HG03066 (cell line): ENCODE results near the gene DAZAP1.
"Not testable (repeated sequence)": the region's sequence is repeated elsewhere in the genome, so short reads cannot be mapped to it uniquely, and the experiment has no call there.

ENCODE experiments used
- ATAC-seq: cut with Tn5 transposase; IDR thresholded peaks from one replicate; pipeline ENCODE4 v1.9.1; 2021; ENCODE audit warnings: low read depth; ENCODE audit not compliant: unreplicated experiment

Gene DAZAP1

DNA sequence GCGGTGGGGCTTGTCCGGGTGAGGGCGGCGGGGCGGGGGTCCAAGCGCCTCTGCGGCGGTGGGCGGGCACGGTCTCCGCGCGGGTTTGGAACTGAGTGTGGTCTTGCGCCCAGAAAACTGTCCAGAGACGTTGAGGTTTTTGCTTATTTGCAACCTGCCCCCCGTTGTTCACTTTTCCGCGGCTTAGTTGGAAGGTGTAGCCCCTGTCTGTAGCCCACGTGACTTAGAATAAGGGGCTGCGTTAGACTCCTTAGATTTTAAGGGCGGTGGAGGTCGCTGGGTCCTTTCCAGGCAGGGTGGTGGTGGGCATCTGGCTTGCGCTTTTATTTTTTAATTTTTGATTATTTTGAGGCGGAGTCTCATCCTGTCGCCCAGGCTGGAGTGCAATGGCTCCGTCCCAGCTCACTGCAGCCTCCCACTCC is 31.6 kb downstream of the DAZAP1 start:
- ATAC-seq = no peak

GRCh38 chr19:1439525-1440417 is 32.4 kb downstream of the DAZAP1 start:
- ATAC-seq = not testable (repeated sequence)

- ATAC-seq = no peak
These were observed 33.0 kb downstream of the DAZAP1 start for GRCh38 chr19:1440418-1440801.

DNA sequence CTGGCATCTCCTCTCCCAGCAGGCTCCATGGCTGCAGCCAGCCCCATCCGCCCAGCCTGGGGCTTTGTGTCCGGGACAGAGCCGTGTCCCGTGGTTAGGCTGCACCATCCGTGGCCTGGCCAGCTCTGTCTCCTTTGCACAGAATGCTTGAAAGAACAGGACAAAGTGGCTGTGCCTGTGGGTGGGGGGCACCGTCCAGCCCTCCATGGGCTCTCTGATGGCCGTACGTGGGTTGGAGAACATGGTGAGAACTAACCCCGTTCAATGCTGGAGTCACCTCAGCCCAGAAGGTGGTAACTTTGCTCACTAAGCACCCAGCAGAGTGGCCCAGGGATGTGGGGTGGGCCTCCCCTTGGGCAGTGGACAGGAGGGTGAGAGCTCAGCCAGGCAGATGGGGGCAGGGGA is 33.6 kb downstream of the DAZAP1 start:
- ATAC-seq = no peak

- ATAC-seq = no peak
These were observed 34.5 kb downstream of the DAZAP1 start for GRCh38 chr19:1441677-1442438.

- ATAC-seq = peak; percentile 79
These were observed 38.0 kb downstream of the DAZAP1 start for GRCh38 chr19:1445185-1445931.

DNA sequence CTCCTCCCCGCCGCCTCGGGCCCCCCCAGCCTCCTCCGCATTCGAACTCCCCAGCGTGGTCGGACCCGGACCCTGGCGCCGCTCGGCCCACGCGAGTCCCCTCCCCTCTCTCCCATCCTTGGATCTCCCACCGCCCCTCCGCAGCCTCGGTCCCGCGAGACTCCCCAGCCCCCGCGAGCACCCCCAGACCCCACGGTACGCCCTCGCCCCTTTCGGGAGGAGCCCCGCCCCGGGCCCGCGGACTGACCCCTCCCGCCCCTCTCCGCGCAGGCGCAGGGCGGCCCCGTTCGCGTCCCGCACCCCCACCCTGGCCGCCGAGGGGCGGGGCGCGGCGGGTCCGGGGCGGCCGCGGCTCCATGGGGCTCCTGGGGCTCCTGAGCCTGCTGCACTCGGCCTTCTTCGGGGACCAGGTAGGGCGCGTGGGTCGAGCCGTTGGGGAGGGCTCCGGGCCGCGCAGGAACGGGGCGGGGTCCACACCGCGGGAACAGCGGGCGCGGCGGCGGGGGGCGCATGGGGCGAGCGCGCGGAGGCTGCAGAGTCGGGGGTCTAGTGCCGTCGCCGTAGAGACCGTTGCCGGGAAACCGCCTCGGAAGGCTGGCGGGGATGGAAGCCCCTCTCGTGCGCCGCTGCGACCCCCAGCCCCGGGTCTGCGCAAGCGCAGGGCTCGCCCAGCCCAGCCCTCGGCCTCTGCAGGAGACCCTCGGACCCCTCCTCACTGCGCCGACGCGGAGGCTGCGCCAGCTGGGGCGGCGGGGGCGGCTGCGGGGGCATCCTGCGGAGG is 38.7 kb downstream of the DAZAP1 start:
- ATAC-seq = no peak

GRCh38 chr19:1446713-1447481 is 39.5 kb downstream of the DAZAP1 start:
- no peak for ATAC-seq

DNA sequence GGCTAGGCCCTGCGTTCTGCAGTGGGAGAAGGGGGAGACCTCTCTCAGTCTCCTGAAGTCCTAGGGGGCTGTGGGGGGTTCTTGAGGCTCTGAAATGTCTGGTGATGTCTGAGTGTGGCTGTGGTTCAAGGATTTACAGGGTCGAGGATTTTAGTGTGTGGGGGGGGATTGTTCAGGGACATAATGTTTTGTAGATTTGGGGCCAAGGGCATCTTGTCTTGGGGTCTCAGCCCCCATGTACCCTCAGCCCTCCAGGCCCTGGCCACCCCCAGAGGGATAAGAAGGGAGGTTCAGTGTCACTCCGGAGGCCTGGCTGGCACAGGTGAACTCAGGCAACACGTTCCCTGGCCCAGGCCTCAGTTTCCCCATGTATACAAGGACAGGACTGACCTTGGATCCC is 40.1 kb downstream of the DAZAP1 start:
- no peak for ATAC-seq

GRCh38 chr19:1447944-1448343 is 40.6 kb downstream of the DAZAP1 start:
- ATAC-seq = no peak

- no peak for ATAC-seq
These were observed 42.4 kb downstream of the DAZAP1 start, which contains the start of gene APC2 for GRCh38 chr19:1449467-1450442. Gene APC2, plus strand, starts transcription at chr19:1450121. Its CDS starts 2,881 bp downstream, at chr19:1453002.

DNA sequence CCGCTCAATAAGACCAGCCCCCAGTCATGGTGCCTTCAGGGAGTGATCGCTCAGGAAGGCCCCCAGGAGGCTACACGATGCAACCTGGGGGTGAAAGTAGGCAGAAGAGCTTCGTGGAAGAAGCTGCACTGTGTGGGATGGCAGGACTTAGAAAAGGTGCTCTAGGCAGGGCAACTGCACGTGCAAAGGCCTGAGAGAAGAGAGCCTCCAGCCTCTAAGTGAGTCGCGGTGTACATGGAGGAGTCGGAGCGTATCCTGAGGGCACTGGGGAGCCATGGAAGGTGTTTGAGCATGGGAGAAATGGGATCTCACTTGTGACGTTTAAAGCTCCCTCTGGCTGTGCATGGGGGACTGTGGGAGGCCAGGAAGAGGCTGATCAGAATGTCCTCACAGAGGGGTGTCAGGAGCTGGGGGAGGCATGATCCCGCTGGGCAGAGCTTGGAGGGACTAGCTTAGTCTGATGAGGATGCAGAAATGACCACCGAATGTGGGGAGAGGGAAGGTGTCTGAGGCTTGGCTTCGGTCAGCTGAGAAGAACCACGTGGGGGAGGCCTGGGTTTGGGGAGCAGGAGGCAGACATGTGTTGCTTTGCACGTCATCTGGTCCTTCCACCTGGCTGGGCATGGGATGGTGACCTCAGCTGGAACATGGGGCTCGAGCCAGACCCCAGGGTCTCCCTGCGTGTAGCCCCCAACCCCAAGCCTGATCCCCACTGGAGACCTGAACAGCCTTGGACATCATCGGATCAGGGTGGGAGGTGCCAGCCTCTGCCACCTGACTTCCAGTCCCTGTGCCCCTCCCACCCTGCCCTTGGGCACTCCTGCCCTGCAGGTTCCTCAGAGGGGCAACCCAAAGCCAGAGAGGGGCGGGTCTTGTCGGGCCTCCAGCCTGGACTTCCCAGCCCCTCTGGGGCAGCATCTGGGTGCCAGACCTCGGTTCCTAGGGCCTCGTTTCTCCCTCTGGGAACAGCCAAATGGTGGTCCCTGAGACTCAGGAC is 43.6 kb downstream of the DAZAP1 start:
- no peak for ATAC-seq

DNA sequence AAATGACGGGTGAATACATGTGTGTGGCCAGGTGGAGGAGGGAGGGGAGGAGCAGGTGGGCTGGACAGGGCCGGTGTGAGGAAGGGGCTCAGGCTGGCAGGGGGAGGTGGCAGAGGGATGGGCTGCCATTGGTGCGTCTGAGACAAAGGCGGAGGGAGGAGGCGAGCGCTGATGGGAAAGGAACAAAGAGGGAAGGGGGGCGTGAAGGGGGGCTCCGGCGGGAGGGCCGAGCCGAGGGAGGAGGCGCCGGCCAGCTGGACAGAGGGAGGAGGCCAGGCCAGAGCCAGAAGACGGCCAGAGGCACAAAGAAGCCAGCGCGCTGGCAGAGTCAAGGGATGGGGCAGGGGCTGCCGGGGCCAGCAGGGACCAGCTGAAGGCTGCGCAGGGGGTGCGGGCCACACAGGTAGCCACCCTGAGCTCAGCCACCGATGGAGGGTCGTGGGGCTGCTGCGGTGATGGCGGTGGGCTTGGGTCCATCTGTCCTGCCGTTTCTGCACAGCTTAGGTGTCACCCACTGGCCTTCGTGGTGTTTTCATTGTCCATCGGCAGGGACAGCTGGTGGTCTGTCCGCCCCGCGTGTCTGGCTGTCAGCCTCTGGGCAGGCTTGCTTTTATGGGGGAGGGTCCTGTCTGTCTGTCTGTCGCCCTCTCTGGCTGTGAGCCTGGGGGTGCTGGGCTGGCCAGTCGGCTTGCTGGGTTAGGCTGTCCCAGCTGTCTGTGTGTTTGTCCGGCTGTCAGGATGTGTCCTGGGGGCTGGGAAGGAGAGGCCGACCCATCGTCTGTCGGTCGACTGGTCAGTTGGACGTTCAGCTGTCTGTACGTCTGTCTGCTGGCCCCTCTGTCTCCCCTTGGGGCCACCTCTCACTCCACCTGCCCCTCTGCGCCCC is 44.8 kb downstream of the DAZAP1 start:
- no peak for ATAC-seq

- ATAC-seq = no peak
These were observed 45.6 kb downstream of the DAZAP1 start for GRCh38 chr19:1452802-1453524.
